SK-N-MC (cell line): ENCODE results near the gene SLC7A1.

Source experiments
- FOXP2 ChIP-seq: optimal IDR thresholded peaks from 2 replicates; pipeline ENCODE3; 2011; ENCODE audit warnings: mild to moderate bottlenecking, moderate library complexity; ENCODE audit not compliant: insufficient read depth; ENCODE audit errors: extremely low read length, control extremely low read depth
- POLR2AphosphoS5 ChIP-seq: IDR thresholded peaks from 2 replicates; pipeline ENCODE4 v1.6.1; 2012; ENCODE audit warnings: mild to moderate bottlenecking, low read depth, low read length, borderline replicate concordance

DNA sequence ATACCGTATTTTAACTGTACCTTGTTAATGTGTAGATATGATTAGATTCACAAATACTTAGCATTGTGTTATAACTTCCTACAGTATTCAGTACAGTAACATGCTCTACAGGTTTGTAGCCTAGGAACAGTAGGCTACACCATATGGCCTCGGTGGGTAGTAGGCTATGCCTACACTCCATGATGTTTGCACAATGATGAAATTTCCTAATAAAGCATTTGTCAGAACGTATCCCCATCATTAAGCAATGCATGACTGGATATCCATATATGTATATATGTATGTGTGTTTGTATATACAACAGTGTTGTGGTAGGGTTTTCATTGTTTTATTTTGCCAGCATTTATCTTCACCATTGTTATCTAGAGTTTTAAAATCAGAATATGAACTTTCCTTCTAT lies 119.4 kb downstream of the SLC7A1 start:
- TF ChIP-seq FOXP2 (no peak), POLR2AphosphoS5 (no peak)
